Measurements from ENCODE around the gene TMEM143.
"Not testable (repeated sequence)": the region's sequence is repeated elsewhere in the genome, so short reads cannot be mapped to it uniquely, and the experiment has no call there.

TMEM143 gene

DNA sequence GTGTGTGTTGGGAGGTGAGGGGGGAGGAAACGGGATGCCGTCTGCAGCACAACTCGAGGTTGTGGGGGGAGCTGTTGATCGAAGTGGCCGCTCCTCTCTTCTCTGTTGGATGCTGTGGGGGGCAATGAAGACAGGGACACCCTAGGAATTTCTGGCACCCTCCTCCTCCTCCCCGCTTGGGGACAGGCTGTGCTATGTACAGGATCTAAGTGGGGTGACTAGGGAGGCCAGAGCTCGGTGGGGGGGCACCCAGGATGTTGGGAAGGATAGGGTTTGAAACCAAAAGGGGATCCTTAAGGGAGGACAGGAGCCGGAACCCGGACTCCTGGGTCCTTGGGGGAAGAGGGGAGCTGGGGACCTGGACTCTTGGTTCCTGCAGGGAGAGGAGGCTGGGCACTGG is 31.8 kb upstream of the TMEM143 start:
- TF ChIP-seq, protein P1, sequence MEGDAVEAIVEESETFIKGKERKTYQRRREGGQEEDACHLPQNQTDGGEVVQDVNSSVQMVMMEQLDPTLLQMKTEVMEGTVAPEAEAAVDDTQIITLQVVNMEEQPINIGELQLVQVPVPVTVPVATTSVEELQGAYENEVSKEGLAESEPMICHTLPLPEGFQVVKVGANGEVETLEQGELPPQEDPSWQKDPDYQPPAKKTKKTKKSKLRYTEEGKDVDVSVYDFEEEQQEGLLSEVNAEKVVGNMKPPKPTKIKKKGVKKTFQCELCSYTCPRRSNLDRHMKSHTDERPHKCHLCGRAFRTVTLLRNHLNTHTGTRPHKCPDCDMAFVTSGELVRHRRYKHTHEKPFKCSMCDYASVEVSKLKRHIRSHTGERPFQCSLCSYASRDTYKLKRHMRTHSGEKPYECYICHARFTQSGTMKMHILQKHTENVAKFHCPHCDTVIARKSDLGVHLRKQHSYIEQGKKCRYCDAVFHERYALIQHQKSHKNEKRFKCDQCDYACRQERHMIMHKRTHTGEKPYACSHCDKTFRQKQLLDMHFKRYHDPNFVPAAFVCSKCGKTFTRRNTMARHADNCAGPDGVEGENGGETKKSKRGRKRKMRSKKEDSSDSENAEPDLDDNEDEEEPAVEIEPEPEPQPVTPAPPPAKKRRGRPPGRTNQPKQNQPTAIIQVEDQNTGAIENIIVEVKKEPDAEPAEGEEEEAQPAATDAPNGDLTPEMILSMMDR (IDR thresholded peaks at IDR 0.05; ENCODE audit: low read depth, low read length, missing control alignments): no peak
- DNase-seq (ENCODE audit: extremely low read depth, low read depth): no peak
- no peak overlapping the region for H3K4me3 ChIP-seq (replicated peaks; ENCODE audit: low read depth, low read length)

- DNase-seq (ENCODE audit: extremely low read depth, low read depth): no peak
- TF ChIP-seq, protein P1 (IDR thresholded peaks at IDR 0.05; ENCODE audit: low read depth, low read length, missing control alignments): no peak
- H3K4me3 ChIP-seq (replicated peaks; ENCODE audit: low read depth, low read length): no peak overlapping the region
These were observed 31.4 kb upstream of the TMEM143 start for GRCh38 chr19:48395170-48395455.

GRCh38 chr19:48394331-48395169 is 30.8 kb upstream of the TMEM143 start:
- TF ChIP-seq, protein P1 (IDR thresholded peaks at IDR 0.05; ENCODE audit: low read depth, low read length, missing control alignments): no peak
- no peak for DNase-seq (ENCODE audit: extremely low read depth, low read depth)
- no peak overlapping the region; the same call in 1 of the 2 replicates for H3K4me3 ChIP-seq (replicated peaks; ENCODE audit: low read depth, low read length)

- no peak for DNase-seq (ENCODE audit: extremely low read depth, low read depth)
- peak within 1 kb of the TSS; percentile 15; the same call in 1 of the 2 replicates for H3K4me3 ChIP-seq (replicated peaks; ENCODE audit: low read depth, low read length)
- TF ChIP-seq, protein P1 (IDR thresholded peaks at IDR 0.05; ENCODE audit: low read depth, low read length, missing control alignments): peak; percentile 6
These were observed 30.0 kb upstream of the TMEM143 start, which contains the start of gene GRIN2D for GRCh38 chr19:48393559-48394330. Gene GRIN2D, plus strand, starts transcription at chr19:48393668. Its CDS starts 4,725 bp downstream, at chr19:48398393.

GRCh38 chr19:48392860-48393558 is 29.3 kb upstream of the TMEM143 start:
- H3K4me3 ChIP-seq (replicated peaks; ENCODE audit: low read depth, low read length): no peak overlapping the region
- no peak for DNase-seq (ENCODE audit: extremely low read depth, low read depth)

DNA sequence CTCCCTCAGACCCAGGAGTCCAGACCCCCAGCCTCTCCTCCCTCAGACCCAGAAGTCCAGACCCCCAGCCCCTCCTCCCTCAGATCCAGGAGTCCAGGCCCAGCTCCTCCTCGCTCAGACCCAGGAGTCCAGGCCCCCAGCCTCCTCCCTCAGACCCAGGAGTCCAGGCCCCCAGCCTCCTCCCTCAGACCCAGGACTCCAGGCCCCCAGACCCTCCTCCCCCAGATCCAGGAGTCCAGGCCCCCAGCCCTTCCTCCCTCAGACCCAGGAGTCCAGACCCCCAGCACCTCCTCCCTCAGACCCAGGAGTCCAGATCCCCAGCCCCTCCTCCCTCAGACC is 28.2 kb upstream of the TMEM143 start:
- H3K4me3 ChIP-seq (replicated peaks; ENCODE audit: low read depth, low read length); DNase-seq (ENCODE audit: extremely low read depth, low read depth): not testable (repeated sequence)

More at GRCh38 chr19:48392860-48393558, 29.3 kb upstream of the TMEM143 start:
- TF ChIP-seq, protein P1 (IDR thresholded peaks at IDR 0.05; ENCODE audit: low read depth, low read length, missing control alignments): no peak

All from HFF-Myc (cell line).